A549 (cell line): ENCODE measurements around the gene PRKAG3. TPM values are rescaled to one million over a fixed set of nuclear protein-coding genes. Genes with fewer than 3 reads are reported as not detected.
A peak's percentile ranks its signal among the peaks of the same experiment; 100 is the strongest.

ENCODE experiments used
- ATAC-seq, 2 experiments: fragments of 200-7000 bp in 1 of 2; fragments of >200 bp in 1 of 2; cut with Nextera tagmentation in 1 of 2; cut with Tn5 transposase in 1 of 2; 3 replicates each; pipeline versions ENCODE4 v1.8.0 to v1.9.1; 2018 to 2020; ENCODE audit warnings: mild to moderate bottlenecking in 1 of 2, moderate library complexity in 1 of 2
- CTCF ChIA-PET: fragments of 300-600 bp; sonication (Branson Sonifier 250); formaldehyde crosslinking; extraction: SDS; loops from one replicate; lab custom pipeline; 2021; ENCODE audit warnings: antibody characterized with exemption, inconsistent platforms; lab: Yijun Ruan, JAX
- POLR2A ChIA-PET: fragments of 350-600 bp; formaldehyde crosslinking; extraction: SDS; loops from one replicate; lab custom pipeline; 2021; ENCODE audit warnings: antibody characterized with exemption, inconsistent platforms; lab: Yijun Ruan, JAX
- DNase-seq, 2 experiments: peaks; one replicate each; pipeline versions ENCODE4 v3.0.0 to v3.0.0-alpha.2; 2011 to 2016; ENCODE audit warnings: low read depth in 1 of 2, low spot score in 1 of 2
- FAIRE-seq: peaks from 2 replicates; lab custom pipeline; 2011; peaks lifted over from hg19 to GRCh38; lab: Jason Lieb, UNC
- H3K27ac ChIP-seq, 2 experiments: fragments of >200 bp; sonication (Bioruptor Twin); formaldehyde crosslinking; 3 replicates each; pipeline ENCODE4 v1.5.1; 2016 to 2017
- H3K4me1 ChIP-seq: fragments of >200 bp; sonication (Bioruptor Twin); formaldehyde crosslinking; 3 replicates; pipeline ENCODE4 v1.6.1; 2016
- H3K4me2 ChIP-seq: fragments of >200 bp; sonication (Bioruptor Twin); formaldehyde crosslinking; 3 replicates; pipeline ENCODE4 v1.6.1; 2016
- H3K4me3 ChIP-seq: fragments of >200 bp; sonication (Bioruptor Twin); formaldehyde crosslinking; 3 replicates; pipeline ENCODE4 v1.5.1; 2016
- H3K9me3 ChIP-seq: fragments of >200 bp; sonication (Bioruptor Twin); formaldehyde crosslinking; 3 replicates; pipeline ENCODE4 v1.6.1; 2016
- BHLHE40 ChIP-seq: IDR thresholded peaks from 2 replicates; pipeline ENCODE4 v1.6.1; 2012; ENCODE audit warnings: low read depth, low read length, inconsistent platforms
- CEBPB ChIP-seq, 2 experiments: fragments of >200 bp in 1 of 2; sonication (Bioruptor Twin) in 1 of 2; formaldehyde crosslinking in 1 of 2; IDR thresholded peaks; 2 replicates each; pipeline ENCODE4 v1.6.1; 2012 to 2016
- CHD2 ChIP-seq: fragments of 150-350 bp; IDR thresholded peaks from 2 replicates; pipeline ENCODE4 v1.6.1; 2014; ENCODE audit warnings: low read length; ENCODE audit not compliant: partially characterized antibody
- CHD4 ChIP-seq: fragments of 200-600 bp; sonication (generic); IDR thresholded peaks from 2 replicates; pipeline ENCODE4 v1.6.1; 2016; ENCODE audit warnings: antibody characterized with exemption, mild to moderate bottlenecking, borderline replicate concordance
- EHF ChIP-seq: fragments of 250-450 bp; sonication (Bioruptor Pico); IDR thresholded peaks from 2 replicates; pipeline ENCODE4 v1.5.0; 2020; ENCODE audit warnings: mild to moderate bottlenecking
- EP300 ChIP-seq, 2 experiments: fragments of >200 bp; sonication (Bioruptor Twin); formaldehyde crosslinking; IDR thresholded peaks; 2 replicates in 1 of 2; 3 replicates in 1 of 2; pipeline ENCODE4 v1.6.1; 2016 to 2017
- FOSB ChIP-seq: fragments of 250-450 bp; sonication (Bioruptor Pico); IDR thresholded peaks from 2 replicates; pipeline ENCODE4 v1.5.0; 2020; ENCODE audit warnings: mild to moderate bottlenecking, moderate library complexity
- HDAC2 ChIP-seq: fragments of 200-600 bp; sonication (generic); IDR thresholded peaks from 2 replicates; pipeline ENCODE4 v1.6.1; 2016
- HOXB13 ChIP-seq: fragments of 250-450 bp; sonication (Bioruptor Pico); IDR thresholded peaks from 2 replicates; pipeline ENCODE4 v1.5.0; 2020; ENCODE audit warnings: low read depth, mild to moderate bottlenecking, moderate library complexity
- HOXB5 ChIP-seq: fragments of 250-450 bp; sonication (Bioruptor Pico); IDR thresholded peaks from 2 replicates; pipeline ENCODE4 v1.5.0; 2020; ENCODE audit warnings: mild to moderate bottlenecking, moderate library complexity
- JUNB ChIP-seq: fragments of >200 bp; sonication (Bioruptor Twin); formaldehyde crosslinking; IDR thresholded peaks from 2 replicates; pipeline ENCODE4 v1.6.1; 2016
- KDM1A ChIP-seq: fragments of 200-600 bp; sonication (generic); IDR thresholded peaks from 2 replicates; pipeline ENCODE4 v1.6.1; 2016; ENCODE audit warnings: low read depth, mild to moderate bottlenecking
- KDM5A ChIP-seq: fragments of 200-600 bp; sonication (generic); IDR thresholded peaks from 2 replicates; pipeline ENCODE4 v1.6.1; 2016; ENCODE audit warnings: antibody characterized with exemption, mild to moderate bottlenecking
- MAZ ChIP-seq: fragments of 150-350 bp; IDR thresholded peaks from 2 replicates; pipeline ENCODE4 v1.6.1; 2014; ENCODE audit warnings: antibody characterized with exemption, low read depth, low read length, borderline replicate concordance
- NFE2L2 ChIP-seq: fragments of 150-350 bp; conservative IDR thresholded peaks from 2 replicates; pipeline ENCODE4 v1.6.1; 2014; ENCODE audit warnings: low read length
- POLR2A ChIP-seq: IDR thresholded peaks from 2 replicates; pipeline ENCODE4 v1.6.1; 2012; ENCODE audit warnings: mild to moderate bottlenecking, low read length
- RAD21 ChIP-seq, 2 experiments: fragments of >200 bp in 1 of 2; sonication (Bioruptor Twin) in 1 of 2; formaldehyde crosslinking in 1 of 2; IDR thresholded peaks in 1 of 2; conservative IDR thresholded peaks in 1 of 2; 2 replicates in 1 of 2; 3 replicates in 1 of 2; pipeline ENCODE4 v1.6.1; 2012 to 2018; ENCODE audit warnings: inconsistent platforms in 1 of 2
- RCOR1 ChIP-seq: fragments of 150-350 bp; IDR thresholded peaks from 2 replicates; pipeline ENCODE4 v1.6.1; 2014; ENCODE audit warnings: antibody characterized with exemption, low read length, low read depth
- RNF2 ChIP-seq: fragments of 200-600 bp; sonication (generic); IDR thresholded peaks from 2 replicates; pipeline ENCODE4 v1.6.1; 2016; ENCODE audit warnings: low read depth, mild to moderate bottlenecking, antibody characterized with exemption, moderate library complexity, borderline replicate concordance
- TFCP2L1 ChIP-seq: fragments of 250-450 bp; sonication (Bioruptor Pico); IDR thresholded peaks from 2 replicates; pipeline ENCODE4 v1.5.0; 2021; ENCODE audit warnings: mild to moderate bottlenecking
- ZFP36 ChIP-seq: fragments of 450-650 bp; IDR thresholded peaks from 2 replicates; pipeline ENCODE4 v1.6.1; 2014; ENCODE audit warnings: borderline replicate concordance; ENCODE audit not compliant: partially characterized antibody
- ZSCAN20 ChIP-seq: fragments of 250-450 bp; sonication (Bioruptor Pico); IDR thresholded peaks from 2 replicates; pipeline ENCODE4 v1.8.0; 2022; ENCODE audit warnings: mild to moderate bottlenecking, moderate library complexity
- WGBS: methylation state at CpG from one replicate; pipeline ENCODE4 v1.1.6; 2017; ENCODE audit errors: missing lambda C conversion rate; 5-methylcytosine and 5-hydroxymethylcytosine counted together
- polyA plus RNA-seq, 4 experiments: library from polyadenylated mRNA; depleted of rRNA in 3 of 4; stranded (reverse); fragments of >200 nt; fragmentation: RNase III in 1 of 4; extraction: RNeasy Plus Mini Kit Qiagen cat#74134 plus additional on column Dnase treatment in 1 of 4; gene quantifications; 2 replicates in 3 of 4; 3 replicates in 1 of 4; pipeline ENCODE4 v1.2.3, GENCODE V29; 2011 to 2017
- TF ChIP-seq, protein P1 (sequence below): fragments of >200 bp; sonication (Bioruptor Twin); formaldehyde crosslinking; IDR thresholded peaks from 3 replicates; pipeline ENCODE4 v1.6.1; 2016
- TF ChIP-seq, protein P2 (sequence below): fragments of 250-450 bp; sonication (Bioruptor Pico); IDR thresholded peaks from 2 replicates; pipeline ENCODE4 v1.5.0; 2020; ENCODE audit warnings: low read depth, mild to moderate bottlenecking, moderate library complexity

Gene PRKAG3
- polyA plus RNA-seq, 2 of the 4 experiments (the other 2 are of a cell fraction) = not detected

DNA sequence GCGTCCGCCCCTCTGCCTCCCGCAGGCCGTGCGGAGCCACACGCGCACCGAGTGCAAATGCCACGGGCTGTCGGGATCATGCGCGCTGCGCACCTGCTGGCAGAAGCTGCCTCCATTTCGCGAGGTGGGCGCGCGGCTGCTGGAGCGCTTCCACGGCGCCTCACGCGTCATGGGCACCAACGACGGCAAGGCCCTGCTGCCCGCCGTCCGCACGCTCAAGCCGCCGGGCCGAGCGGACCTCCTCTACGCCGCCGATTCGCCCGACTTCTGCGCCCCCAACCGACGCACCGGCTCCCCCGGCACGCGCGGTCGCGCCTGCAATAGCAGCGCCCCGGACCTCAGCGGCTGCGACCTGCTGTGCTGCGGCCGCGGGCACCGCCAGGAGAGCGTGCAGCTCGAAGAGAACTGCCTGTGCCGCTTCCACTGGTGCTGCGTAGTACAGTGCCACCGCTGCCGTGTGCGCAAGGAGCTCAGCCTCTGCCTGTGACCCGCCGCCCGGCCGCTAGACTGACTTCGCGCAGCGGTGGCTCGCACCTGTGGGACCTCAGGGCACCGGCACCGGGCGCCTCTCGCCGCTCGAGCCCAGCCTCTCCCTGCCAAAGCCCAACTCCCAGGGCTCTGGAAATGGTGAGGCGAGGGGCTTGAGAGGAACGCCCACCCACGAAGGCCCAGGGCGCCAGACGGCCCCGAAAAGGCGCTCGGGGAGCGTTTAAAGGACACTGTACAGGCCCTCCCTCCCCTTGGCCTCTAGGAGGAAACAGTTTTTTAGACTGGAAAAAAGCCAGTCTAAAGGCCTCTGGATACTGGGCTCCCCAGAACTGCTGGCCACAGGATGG lies 42.0 kb upstream of the PRKAG3 start:
- Histone ChIP-seq H3K4me1 (peaks cover 8% of the 10 kb centered on the region; the same call in 1 of the 3 replicates), H3K27ac (no peak overlapping the region), H3K9me3 (no peaks in the 10 kb centered on the region), H3K4me3 (peak overlapping the region; percentile 28), H3K4me2 (peak overlapping the region; percentile 73)
- DNase-seq = no peak
- ChIA-PET CTCF (interaction anchor here (0.6 to 23.0 kb wide), 9 partner anchors 12 to 497 kb away, joined by 3 to 665 read pairs (median 5); partner anchors contain the start of genes TTLL4 and WNT6), POLR2A (no interaction called here)
- no peak for FAIRE-seq
- WGBS = 57% methylated on average over 9 of the region's 86 CpGs
- peak; percentile 40 to 55 for ATAC-seq
- no peak for TF ChIP-seq RAD21 (conservative IDR thresholded peaks at IDR 0.05 in 1 of 2, IDR thresholded peaks at IDR 0.05 in 1 of 2)
- TF ChIP-seq HOXB5 (CRISPR knock-in tag) = no peak
- TF ChIP-seq RNF2 = no peak
- no peak for TF ChIP-seq NFE2L2
- TF ChIP-seq ZFP36 = no peak
- no peak for TF ChIP-seq POLR2A
- TF ChIP-seq HOXB13 (CRISPR knock-in tag) = no peak
- no peak for TF ChIP-seq CHD2
- TF ChIP-seq, all 56 proteins: peak for 0

DNA sequence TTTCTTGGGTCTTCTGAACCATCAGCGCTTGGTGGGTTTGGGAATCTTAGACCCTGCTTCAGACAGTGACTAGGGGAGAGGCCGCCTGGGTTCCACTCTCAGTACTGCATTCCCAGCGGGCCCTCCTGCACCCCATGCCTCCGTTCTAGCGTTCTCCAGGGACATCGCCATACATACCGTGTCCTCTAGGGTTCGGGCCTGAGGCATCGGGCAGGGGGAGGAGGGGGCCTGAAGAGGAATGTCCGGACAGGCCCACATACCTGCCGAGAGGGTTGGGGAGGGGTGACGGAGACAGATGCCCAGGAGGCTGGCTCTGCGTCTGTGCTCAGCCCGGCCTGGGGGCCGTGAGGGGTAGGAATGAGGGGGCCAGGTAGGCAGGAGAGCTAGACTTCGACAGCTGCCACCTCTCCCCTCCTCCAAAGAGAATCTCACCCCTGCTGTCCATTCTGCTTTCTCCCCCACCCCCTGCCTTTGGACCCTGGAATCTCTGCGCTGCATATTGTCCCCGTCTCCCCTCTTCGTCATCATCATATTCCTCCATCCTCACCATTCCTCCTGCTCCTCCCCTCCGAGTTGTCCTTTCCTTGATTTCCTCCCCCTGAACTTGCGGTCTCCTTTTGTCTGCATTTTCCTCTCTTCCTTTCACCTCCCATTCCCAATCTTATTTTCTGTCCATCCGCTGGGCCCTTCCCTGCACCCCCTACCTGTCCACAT lies 41.2 kb upstream of the PRKAG3 start:
- 48% methylated on average over 19 of the region's 22 CpGs for WGBS
- FAIRE-seq = no peak

More for the DNA sequence above, 41.2 kb upstream of the PRKAG3 start:
- POLR2A ChIA-PET = no interaction called here
- DNase-seq = no peak
- CTCF ChIA-PET = interaction anchor here (0.6 to 23.0 kb wide), 5 partner anchors 11 to 496 kb away, joined by 3 to 665 read pairs (median 3); partner anchors contain the start of gene TTLL4
- H3K4me3 ChIP-seq = peak overlapping the region; percentile 28; the same call in 2 of the 3 replicates
- TF ChIP-seq BHLHE40 = no peak
- TF ChIP-seq EHF (CRISPR knock-in tag) = no peak
- TF ChIP-seq JUNB = no peak
- TF ChIP-seq, protein P1, sequence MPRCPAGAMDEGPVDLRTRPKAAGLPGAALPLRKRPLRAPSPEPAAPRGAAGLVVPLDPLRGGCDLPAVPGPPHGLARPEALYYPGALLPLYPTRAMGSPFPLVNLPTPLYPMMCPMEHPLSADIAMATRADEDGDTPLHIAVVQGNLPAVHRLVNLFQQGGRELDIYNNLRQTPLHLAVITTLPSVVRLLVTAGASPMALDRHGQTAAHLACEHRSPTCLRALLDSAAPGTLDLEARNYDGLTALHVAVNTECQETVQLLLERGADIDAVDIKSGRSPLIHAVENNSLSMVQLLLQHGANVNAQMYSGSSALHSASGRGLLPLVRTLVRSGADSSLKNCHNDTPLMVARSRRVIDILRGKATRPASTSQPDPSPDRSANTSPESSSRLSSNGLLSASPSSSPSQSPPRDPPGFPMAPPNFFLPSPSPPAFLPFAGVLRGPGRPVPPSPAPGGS = no peak
- no peak for TF ChIP-seq ZSCAN20
- no peak for TF ChIP-seq HDAC2
- TF ChIP-seq, protein P2, sequence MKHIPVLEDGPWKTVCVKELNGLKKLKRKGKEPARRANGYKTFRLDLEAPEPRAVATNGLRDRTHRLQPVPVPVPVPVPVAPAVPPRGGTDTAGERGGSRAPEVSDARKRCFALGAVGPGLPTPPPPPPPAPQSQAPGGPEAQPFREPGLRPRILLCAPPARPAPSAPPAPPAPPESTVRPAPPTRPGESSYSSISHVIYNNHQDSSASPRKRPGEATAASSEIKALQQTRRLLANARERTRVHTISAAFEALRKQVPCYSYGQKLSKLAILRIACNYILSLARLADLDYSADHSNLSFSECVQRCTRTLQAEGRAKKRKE (CRISPR knock-in tag) = no peak
- TF ChIP-seq KDM5A = no peak
- TF ChIP-seq RCOR1 = no peak
- no peak for TF ChIP-seq TFCP2L1 (CRISPR knock-in tag)
- no peak for TF ChIP-seq MAZ
- no peak for TF ChIP-seq HOXB13 (CRISPR knock-in tag)
- no peak for TF ChIP-seq EP300 (IDR thresholded peaks at IDR 0.05)
- TF ChIP-seq CHD4 = no peak
- TF ChIP-seq RAD21 (conservative IDR thresholded peaks at IDR 0.05 in 1 of 2, IDR thresholded peaks at IDR 0.05 in 1 of 2) = no peak
- TF ChIP-seq CEBPB (IDR thresholded peaks at IDR 0.05) = no peak
- no peak for TF ChIP-seq FOSB (CRISPR knock-in tag)
- TF ChIP-seq KDM1A = no peak
- TF ChIP-seq, all 56 proteins: peak for 0
- peak in 1 of 2 experiments; percentile 43; a peak in 3 of 6 replicates for ATAC-seq
- Histone ChIP-seq H3K4me1 (peaks cover 8% of the 10 kb centered on the region; the same call in 1 of the 3 replicates), H3K27ac (no peak overlapping the region), H3K9me3 (no peaks in the 10 kb centered on the region), H3K4me2 (peak overlapping the region; percentile 73)
